HCEC 1CT (cell line): ENCODE data around the gene SASS6.

Experiments
- DNase-seq: peaks from one replicate; pipeline ENCODE4 v3.0.0-alpha.2; 2017

Gene SASS6, protein sequence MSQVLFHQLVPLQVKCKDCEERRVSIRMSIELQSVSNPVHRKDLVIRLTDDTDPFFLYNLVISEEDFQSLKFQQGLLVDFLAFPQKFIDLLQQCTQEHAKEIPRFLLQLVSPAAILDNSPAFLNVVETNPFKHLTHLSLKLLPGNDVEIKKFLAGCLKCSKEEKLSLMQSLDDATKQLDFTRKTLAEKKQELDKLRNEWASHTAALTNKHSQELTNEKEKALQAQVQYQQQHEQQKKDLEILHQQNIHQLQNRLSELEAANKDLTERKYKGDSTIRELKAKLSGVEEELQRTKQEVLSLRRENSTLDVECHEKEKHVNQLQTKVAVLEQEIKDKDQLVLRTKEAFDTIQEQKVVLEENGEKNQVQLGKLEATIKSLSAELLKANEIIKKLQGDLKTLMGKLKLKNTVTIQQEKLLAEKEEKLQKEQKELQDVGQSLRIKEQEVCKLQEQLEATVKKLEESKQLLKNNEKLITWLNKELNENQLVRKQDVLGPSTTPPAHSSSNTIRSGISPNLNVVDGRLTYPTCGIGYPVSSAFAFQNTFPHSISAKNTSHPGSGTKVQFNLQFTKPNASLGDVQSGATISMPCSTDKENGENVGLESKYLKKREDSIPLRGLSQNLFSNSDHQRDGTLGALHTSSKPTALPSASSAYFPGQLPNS

GRCh38 chr1:100132566-100133477, at the start of gene SASS6, which contains the start of gene TRMT13:
Gene SASS6, minus strand, starts transcription at chr1:100132930. Its CDS starts 116 bp downstream, at chr1:100132814.
Gene TRMT13, plus strand, starts transcription at chr1:100133163. Its CDS starts 6 bp downstream, at chr1:100133169.
- peak; percentile 99 for DNase-seq

DNA sequence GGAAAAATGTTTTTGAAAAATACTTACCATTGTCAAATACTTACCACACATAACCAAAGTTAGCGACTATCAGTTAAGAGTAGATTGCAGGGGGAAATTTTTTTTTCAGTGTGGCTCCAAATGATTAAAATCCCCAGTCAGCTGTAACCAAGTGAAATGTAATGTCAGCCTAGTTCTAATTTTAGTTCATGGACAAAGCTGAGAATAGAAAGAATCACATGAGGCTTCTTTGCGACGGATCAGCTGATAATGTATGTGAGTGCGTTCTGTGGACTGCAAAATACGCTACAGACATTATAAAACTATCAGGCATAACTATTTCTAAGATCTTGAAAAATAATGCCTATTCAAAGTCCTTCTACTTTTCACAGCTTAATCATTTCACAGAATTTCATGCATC, 45.4 kb upstream of the SASS6 start, which contains the start of gene LRRC39:
LRRC39 (minus strand) TSS at position 166 of the 400 bp plus-strand sequence. CDS start 9,740 bp downstream, outside the sequence.
- no peak for DNase-seq

DNA sequence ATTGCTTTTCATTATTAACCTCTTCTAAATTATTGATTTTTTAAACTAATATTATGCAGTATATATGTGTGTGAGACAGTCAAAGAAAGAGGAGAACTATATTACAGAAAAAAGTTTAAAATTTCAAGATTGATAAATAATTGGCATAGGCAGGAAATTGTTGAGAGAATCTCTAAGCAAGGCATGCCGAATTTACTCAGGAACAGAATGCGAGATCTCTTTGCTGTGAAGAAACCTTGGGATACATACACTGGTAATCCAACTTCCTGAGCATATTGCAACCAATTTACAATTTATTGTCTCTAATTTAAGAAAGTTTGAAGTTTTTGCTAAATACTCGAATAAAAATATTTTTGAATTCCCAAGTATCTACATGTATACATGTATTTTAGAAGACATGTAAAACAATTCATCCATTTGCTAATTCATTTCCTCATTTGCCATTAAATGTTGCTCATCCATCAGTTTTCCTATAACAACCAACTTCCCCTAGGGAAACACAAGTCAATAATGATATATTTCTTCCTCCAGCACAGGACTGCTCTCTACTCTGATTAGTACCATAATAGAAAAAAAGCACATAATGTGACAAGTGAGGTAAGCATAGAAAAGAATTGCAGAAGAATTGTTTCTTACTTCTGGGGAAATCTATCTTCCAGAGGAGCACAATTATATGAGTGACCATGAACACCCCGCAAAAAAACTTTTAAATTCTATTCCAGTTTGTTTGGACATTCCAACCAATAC, 44.7 kb upstream of the SASS6 start:
- DNase-seq: no peak

GRCh38 chr1:100168051-100168450, 35.3 kb upstream of the SASS6 start:
- DNase-seq: no peak

- no peak for DNase-seq
These were observed 32.0 kb upstream of the SASS6 start for GRCh38 chr1:100164702-100165101.

DNA sequence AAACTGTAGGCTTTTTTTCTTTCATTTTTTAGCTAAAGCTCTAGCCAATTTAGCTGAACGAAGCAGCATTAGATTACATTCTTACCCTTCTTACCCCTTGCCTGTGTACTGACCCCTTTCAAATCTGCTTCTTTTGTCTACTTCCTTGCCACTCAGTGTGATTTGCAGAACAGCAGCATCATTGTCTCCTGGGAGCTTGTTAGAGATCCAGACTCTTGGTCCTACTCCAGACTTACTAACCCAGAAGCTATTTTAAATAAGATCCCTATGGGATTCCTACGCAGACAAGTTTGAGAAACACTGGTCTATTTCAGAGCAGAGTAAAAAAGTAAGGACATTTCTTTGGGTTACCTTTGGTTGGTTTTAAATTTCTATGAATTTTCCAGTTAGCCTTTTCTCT, 31.5 kb upstream of the SASS6 start:
- DNase-seq: no peak

GRCh38 chr1:100162881-100163280, 30.2 kb upstream of the SASS6 start:
- DNase-seq: no peak

DNA sequence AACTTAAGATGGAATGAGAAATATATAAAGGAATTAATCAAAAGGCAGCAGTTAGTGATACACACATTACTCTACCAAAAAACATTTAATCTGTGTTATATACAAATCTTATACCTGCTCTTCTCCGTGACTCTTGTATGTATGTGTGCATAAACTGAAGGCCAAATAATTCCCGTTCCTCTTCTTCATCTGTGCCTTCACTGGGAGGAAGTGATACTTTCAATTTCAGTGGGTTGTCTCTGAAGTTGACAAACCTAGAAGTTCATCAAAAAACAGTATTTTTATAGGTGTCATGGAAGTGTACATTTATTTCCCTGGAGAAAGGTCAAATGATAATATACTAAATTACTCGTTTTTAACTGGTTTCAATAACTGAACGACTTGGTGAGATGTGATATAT, 19.5 kb upstream of the SASS6 start:
- no peak for DNase-seq

DNA sequence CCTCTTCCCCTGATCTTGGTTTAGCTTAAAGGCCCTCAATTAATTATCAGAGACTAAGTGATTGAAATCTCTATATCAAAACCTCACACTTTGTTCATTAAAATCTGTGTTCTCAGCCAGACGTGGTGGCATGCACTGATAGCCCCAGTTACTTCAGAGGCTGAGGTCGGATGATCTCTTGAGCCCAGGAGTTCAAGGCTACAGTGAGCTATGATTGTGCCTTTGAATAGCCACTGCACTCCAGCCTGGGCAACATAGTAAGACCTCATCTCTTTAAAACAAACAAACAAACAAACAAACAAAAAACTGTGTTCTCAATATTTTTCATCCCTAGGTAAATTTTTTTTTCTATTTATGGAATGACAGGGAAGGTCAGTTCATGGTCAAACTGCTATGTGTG, 18.9 kb upstream of the SASS6 start:
- no peak for DNase-seq

- DNase-seq: no peak
These were observed 15.1 kb upstream of the SASS6 start for GRCh38 chr1:100147875-100148274.

DNA sequence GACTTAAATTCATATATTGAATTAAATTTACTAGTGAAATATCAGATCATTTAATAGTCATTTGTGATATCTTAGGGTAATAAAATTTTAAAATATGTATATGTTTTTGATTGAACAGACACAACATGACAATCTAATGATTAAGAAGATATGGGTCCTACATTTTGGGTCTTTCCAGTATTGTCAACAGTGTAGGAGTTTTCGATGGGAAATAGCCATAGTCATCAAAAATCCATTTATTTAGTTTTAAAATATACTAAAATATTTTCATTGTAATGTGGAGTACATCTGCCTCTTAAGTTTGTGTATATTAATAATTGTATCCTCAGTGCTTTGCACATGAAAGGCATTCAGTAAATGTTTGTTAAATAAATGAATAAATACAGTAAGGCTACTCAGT, 14.2 kb upstream of the SASS6 start:
- DNase-seq: no peak

DNA sequence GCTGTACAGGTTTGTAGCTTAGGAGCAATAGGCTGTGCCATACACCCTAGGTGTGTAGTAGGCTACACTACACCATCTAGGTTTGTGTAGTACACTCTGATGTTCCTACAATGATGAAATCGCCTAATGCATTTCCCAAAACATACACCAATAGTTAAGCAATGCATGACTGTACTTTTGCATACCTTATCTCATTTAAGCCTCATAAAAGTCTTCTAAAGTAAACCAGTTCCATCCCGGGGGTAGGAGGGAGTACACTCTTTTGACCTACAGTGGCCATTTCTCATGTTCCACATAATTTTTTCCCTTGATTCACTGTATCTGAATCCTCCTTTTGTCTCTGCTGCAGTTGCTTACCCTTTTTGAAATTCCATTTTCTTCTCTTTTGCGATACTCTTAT, 12.4 kb upstream of the SASS6 start:
- no peak for DNase-seq

GRCh38 chr1:100142343-100142742, 9.6 kb upstream of the SASS6 start:
- no peak for DNase-seq

GRCh38 chr1:100141192-100141591, 8.5 kb upstream of the SASS6 start:
- no peak for DNase-seq

DNA sequence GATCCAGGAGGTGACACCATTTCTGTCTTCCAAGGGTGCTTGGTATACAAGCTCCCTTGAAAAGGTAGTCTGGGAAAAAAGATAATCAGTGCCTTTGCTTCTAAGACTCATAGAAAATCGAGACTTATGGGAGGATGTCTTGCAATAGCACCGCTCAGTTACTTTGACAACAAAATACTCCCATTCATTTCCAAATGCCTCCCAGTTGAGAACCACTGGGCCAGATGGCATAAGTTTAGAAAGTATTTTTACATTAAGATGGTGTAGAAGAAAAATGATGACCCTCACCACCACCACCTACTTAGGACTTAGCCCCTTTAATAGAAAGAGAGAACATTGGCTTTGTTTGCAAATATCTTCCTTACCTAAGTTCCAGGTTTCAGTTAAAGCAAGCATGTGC, 4.9 kb upstream of the SASS6 start:
- no peak for DNase-seq

DNA sequence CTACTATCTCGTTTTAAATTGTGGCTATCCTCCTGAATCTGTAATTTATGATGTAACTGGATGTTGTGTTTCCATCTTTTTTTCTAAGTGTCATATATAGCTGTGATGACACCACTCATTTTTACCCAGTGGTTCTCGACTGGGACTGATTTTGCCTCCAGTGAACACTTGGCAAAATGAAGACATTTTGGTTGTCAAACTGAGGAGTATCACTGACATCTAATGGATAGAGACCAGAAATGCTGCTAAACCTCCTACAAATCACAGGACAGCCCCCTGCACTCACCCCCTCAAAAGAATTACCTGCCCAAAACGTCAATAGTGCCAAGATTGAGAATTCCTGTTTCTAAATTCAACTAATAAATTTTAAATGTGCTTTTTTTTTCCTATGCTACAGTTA, 2.1 kb upstream of the SASS6 start:
- peak; percentile 2 for DNase-seq

DNA sequence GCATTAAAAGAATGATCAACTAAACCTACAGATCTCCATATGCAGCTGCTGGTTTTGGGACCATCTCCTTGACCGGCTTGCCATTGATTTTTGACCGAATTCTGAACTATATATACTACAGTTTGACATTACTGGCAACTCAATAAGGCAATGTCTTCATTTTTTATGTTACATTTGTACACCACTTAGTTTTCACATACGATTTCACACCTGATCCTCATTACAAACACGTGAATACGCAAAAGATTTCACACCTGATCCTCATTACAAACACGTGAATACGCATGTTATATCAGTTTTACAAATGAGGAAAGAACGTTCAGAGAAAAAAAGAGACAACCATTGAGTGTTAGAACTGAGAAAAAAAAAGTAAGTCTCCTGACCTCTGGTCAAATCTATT, 1.1 kb downstream of the SASS6 start:
- DNase-seq: no peak

GRCh38 chr1:100130552-100131077, 2.1 kb downstream of the SASS6 start:
- peak; percentile 83 for DNase-seq

DNA sequence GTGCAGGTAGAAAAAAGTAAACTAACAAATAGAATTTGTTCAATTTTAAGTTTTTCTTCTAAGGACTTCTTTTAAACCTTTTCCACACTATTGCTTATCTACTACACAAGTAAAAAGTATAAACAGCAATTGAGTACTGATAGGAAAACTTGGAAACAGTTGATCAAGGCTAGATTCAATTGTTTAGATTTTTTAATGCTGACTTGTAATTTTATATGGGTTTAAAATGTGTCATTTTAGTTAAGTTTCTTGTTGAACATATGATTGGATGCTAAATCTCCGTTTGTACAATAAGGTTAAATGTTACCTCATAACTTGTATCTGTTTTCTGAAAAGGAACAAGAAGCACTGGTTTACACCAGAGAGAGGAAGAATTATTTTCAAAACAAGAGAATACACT, 5.5 kb downstream of the SASS6 start:
- no peak for DNase-seq

GRCh38 chr1:100122177-100122576, 10.6 kb downstream of the SASS6 start:
- DNase-seq: no peak

- DNase-seq: no peak
These were observed 17.2 kb downstream of the SASS6 start for GRCh38 chr1:100115524-100115923.

DNA sequence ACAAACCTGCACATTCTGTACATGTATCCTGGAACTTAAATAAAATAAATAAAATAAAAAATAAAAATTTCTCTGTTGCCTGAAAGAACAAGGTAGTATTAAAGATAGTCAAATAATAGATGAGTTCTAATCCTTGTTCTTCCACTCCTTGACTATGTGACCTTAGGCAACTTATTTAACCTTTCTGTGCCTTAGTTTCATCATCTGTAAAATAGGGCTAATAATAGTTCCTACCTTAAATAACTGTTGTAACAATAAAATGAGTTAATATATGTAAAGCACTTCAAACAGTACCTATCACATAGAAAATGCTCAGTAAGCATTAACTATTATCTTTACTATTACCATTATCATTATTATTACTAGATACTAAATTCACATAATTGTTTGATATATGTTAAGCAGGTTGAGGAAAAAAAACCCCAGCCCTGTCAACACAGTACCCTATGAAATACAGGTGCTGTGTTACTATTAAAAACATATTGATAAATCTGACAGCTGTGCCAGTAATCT, 23.1 kb downstream of the SASS6 start:
- DNase-seq: no peak
